GM19238 (cell line): Measurements from ENCODE around the gene DOCK10.
"Not testable (repeated sequence)": the region's sequence is repeated elsewhere in the genome, so short reads cannot be mapped to it uniquely, and the experiment has no call there.

Experiments
- DNase-seq: peaks from one replicate; pipeline ENCODE4 v3.0.0; 2011; ENCODE audit warnings: low spot score; ENCODE audit not compliant: insufficient read length

Gene DOCK10

DNA sequence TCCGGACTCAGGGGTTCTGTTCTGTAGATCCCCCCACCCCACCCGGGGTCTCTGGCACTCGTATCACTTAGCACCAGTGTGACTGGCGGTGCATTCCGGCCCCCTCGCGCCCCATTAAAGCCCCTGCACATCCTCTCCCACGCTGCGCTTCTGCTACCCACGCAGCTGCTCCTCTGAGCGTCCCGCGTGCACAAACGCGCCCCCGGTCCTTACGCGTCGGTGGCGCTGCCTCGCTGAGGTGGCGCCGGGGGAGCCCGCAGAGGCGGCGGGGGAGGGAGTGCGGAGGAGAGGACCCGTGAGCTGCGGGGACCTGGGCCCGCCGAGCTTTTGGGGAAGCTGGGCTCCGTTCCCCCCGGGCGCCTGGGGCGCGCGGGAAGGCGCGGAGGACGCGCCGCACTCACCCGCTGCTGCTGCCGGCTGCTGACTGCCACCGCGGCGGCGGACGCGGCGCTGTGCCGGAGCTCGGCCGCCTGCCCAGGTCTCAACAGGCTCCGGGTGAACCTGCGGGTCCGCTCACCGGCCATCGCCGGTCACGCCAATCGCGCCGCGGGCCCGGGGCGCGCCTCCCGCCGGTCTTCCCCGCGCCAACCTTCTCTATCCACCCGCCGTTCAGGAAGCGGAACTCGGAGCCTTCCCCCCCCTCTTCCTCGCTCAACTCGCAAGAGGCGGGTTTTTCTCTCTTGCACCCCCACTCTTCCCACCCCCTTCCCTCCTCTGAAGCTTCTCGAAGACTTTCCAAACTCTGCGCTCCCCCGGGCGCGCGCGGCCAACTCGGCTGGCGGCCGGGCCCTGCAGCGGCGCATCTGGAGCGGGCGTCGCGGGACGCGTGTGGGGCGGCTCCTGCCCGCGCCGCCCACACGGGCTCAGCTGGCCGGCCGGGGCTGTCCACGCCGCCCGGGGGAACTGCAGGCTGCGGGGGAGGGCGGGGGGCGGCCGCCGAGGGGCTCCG is at the start of gene DOCK10:
TSS of gene DOCK10 (minus strand) at position 618 of the 949 bp plus-strand sequence. CDS start at position 524, 94 bp downstream.
- DNase-seq: peak; percentile 29

- no peak for DNase-seq
Measured at GRCh38 chr2:225091336-225091735, 49.1 kb upstream of the DOCK10 start.

DNA sequence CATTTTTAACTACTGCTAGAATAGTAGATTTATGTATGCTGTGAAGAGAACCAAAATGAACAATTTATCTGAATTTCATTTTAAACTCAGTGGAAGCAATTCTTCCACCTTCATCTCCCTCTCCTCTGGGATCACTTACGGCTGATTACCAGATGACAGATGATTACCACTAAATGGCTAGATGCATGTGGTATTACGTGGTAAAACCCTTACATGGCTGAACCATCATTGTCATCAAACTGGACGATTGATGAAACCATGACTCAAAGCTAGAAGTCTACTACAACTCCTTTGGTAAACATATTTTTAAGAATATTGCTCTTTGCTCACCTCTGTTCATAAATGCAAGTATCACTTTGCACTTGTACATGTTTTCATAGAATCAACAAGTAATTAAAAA is 48.5 kb upstream of the DOCK10 start:
- no peak for DNase-seq

- DNase-seq: no peak
Measured at GRCh38 chr2:225086915-225087314, 44.6 kb upstream of the DOCK10 start.

DNA sequence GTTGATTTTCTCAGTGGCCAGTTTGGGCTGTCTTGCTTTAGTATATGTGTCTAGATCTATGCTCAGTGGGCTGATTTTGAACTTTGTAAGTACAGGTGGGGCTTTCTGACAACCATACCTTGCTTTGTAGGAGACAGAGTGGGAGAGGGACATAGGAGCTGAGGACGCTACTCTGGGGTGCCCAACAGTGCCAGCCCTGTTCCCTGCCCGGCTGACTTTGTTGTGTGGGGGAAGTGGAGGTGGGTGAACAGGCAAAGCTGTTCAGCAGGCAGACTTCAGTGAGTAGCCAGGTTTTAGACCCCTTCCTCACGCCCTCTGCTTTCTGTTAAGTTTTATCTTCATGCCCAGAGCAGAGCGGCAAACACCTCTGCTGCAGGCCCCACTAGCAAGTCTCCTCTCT is 44.2 kb upstream of the DOCK10 start:
- DNase-seq: no peak

- no peak for DNase-seq
Measured at GRCh38 chr2:225083276-225083675, 41.0 kb upstream of the DOCK10 start.

GRCh38 chr2:225076125-225076524 is 33.9 kb upstream of the DOCK10 start:
- DNase-seq: no peak

GRCh38 chr2:225074919-225075681 is 32.8 kb upstream of the DOCK10 start:
- DNase-seq: no peak

DNA sequence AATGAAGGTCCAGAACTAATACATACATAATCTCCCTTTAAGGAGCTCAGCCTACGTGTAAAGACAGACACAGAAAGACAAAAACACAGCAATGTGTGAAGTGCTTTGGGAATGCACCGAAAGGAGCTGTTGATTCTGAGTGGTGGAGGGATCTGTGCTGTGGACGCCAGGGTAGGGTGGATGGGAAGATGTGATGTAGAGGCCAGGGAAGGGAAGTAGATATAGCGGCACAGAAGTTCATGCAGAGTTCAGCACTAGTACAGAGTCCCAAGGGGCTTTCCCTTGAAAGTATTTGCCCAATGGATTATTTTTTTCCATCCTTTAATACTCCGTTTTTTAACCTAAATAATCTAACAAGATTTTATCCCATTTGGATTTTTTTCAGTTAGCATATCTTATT is 32.1 kb upstream of the DOCK10 start:
- no peak for DNase-seq

DNA sequence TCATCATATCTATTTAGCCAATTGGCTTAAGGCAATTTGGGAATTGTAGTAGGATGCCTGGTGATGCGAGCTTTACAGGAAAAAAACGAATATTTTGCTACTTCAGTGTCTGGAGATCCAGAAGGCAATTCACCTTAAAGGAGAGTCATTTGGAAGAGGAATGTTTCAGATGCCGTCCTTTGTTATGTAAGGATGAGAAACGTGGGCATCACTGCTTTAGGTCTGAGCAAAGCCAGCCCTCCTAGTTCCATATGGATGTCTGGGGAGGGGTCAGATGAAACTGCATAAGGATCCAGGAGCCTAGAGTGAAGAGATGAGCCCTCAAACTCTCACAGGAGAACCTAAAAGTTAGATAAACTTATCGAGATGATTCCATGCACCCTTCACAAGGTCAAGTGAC is 30.9 kb upstream of the DOCK10 start:
- DNase-seq: no peak

GRCh38 chr2:225072444-225072843 is 30.2 kb upstream of the DOCK10 start:
- no peak for DNase-seq

DNA sequence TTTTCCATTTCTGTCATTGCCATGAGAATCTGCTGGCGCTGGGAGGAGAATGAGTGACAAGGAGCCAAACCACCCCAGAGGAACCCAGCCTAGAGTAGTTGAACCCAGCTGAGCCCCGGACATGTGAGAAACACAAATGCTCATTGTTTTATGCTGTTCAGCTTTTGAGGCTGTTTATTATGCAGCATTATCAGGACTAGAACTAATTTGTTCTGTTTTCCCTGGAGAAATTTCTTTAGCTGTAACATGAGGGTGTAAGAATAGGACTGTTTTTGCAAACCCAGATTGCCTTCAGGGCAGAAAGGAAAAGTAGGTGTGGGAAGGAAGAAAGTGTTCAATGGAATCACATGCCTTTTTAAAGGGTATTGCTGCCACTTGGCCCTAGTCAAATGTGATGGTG is 28.5 kb upstream of the DOCK10 start:
- DNase-seq: no peak

DNA sequence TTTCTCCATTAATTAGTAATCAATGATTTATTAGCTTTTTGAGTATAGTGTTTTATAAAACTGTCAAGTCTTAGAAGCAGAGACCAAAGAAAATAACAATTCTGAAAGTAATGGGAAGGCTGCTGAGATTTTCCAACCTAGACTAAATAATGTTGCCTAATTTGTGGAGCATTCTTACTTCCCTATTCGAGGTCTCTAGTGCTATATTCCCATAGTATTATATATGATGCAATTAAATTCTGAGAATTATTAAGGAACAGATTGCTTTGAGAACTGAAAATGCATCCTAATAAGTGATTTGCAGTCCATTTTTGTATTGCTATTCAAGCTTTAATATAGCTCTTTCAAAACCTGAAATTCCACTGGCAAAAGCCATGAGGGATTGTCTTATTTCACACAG is 27.7 kb upstream of the DOCK10 start:
- DNase-seq: no peak

GRCh38 chr2:225069477-225069876 is 27.2 kb upstream of the DOCK10 start:
- no peak for DNase-seq

DNA sequence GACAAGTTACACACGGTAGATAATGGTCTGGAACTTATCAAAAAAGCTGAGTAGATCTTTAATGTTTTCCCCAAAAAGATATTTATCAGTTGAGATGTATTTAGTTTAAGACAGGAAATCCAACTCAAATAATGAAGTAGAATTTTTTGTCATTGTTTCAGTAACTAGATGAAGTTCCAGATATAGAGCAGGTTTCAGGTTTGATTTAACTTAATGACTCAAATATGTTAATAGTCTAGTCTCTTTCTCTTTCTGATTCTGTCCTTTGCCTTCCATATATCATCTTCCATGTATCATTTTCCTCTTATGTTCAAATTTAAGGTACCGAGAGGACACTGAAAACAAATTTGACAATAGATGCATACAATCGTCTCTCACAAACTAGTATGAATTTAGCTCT is 23.6 kb upstream of the DOCK10 start:
- DNase-seq: no peak

GRCh38 chr2:225064928-225065327 is 22.7 kb upstream of the DOCK10 start:
- DNase-seq: no peak

GRCh38 chr2:225064362-225064761 is 22.1 kb upstream of the DOCK10 start:
- no peak for DNase-seq

- DNase-seq: no peak
Measured at GRCh38 chr2:225056330-225057073, 14.2 kb upstream of the DOCK10 start.

DNA sequence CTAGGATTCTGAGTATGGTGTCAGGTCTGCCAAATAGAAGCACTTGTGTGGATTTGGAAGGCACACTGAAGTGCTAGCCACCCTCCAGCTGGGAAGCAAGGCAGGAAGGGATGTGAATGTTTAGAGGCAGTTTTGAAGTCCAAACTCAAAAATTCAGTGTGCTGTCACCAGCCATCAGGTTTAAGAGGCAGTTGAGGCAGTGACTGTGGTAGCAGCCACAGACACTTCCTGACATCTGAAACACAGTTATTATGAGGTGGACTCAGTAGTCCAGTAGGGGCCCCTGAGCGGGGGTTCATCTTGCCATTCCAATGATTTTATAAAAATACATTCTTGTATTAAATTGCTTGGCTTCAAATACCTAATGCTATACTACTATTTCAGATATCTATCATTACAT is 13.4 kb upstream of the DOCK10 start:
- no peak for DNase-seq

- DNase-seq: no peak
Measured at GRCh38 chr2:225052703-225053102, 10.4 kb upstream of the DOCK10 start.

- not testable (repeated sequence) for DNase-seq
Measured at GRCh38 chr2:225047502-225047901, 5.2 kb upstream of the DOCK10 start.

DNA sequence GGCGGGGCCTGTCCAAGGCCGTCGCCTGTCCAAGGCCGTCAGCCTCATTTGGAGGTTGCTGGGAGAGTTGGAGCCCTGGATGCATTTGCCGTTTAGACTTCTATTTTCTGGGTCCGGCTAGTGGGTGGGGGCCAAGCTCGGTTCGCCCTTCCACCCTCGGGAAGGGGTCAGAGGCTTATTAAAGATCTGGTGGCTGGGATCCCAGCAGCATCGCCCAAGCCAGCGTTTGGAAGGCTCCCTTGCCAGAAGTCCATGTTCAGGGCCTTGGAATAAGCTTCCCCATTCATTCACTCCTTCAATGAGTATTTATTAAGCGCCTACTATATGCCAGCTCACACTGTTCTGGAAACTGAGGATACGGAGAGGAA is 516 bp upstream of the DOCK10 start:
- no peak for DNase-seq
